SU-DHL-6 (cell line): ENCODE measurements around the gene COX4I2.

Experiments used
- H2AFZ ChIP-seq: fragments of 200-600 bp; sonication (generic); 2 replicates; pipeline ENCODE4 v1.6.1; 2014; ENCODE audit warnings: low read depth, mild to moderate bottlenecking, moderate library complexity, mixed read lengths, antibody characterized with exemption, low read length; ENCODE audit not compliant: severe bottlenecking
- H3F3A ChIP-seq: fragments of 200-600 bp; shearing (Covaris generic); 2 replicates; pipeline ENCODE4 v1.6.0; 2016; ENCODE audit warnings: antibody characterized with exemption, mild to moderate bottlenecking; ENCODE audit not compliant: insufficient read depth
- H3K27ac ChIP-seq: fragments of 200-600 bp; sonication (generic); 2 replicates; pipeline ENCODE4 v1.5.1; 2016; ENCODE audit warnings: low read depth, mild to moderate bottlenecking, low read length, moderate library complexity, mixed read lengths
- H3K27me3 ChIP-seq: fragments of 200-600 bp; sonication (generic), shearing (Covaris generic); 2 replicates; pipeline ENCODE4 v1.6.0; 2014; ENCODE audit warnings: mild to moderate bottlenecking, low read length
- H3K36me3 ChIP-seq: fragments of 200-600 bp; sonication (generic); 2 replicates; pipeline ENCODE4 v1.6.1; 2014; ENCODE audit warnings: mild to moderate bottlenecking, low read length, mixed read lengths
- H3K4me2 ChIP-seq: fragments of 300-600, 200-600 bp; shearing (Covaris generic), sonication (generic); 2 replicates; pipeline ENCODE4 v1.6.0; 2014; ENCODE audit warnings: low read length, low read depth, mild to moderate bottlenecking; ENCODE audit not compliant: poor library complexity, severe bottlenecking
- H3K4me3 ChIP-seq: fragments of 200-600 bp; sonication (generic); 2 replicates; pipeline ENCODE4 v1.5.1; 2014; ENCODE audit warnings: antibody characterized with exemption, low read length, mild to moderate bottlenecking, mixed read lengths; ENCODE audit not compliant: insufficient read depth, poor library complexity, severe bottlenecking
- H3K79me2 ChIP-seq: fragments of 200-600 bp; sonication (generic); 2 replicates; pipeline ENCODE4 v1.6.1; 2014; ENCODE audit warnings: mild to moderate bottlenecking, low read length, moderate library complexity; ENCODE audit not compliant: insufficient read depth
- H3K9ac ChIP-seq: fragments of 200-600 bp; sonication (generic); 2 replicates; pipeline ENCODE4 v1.7.0; 2014; ENCODE audit warnings: mild to moderate bottlenecking, low read length
- H3K9me2 ChIP-seq: fragments of 200-600 bp; sonication (generic); replicated peaks from 2 replicates; pipeline ENCODE4 v1.6.1; 2014; ENCODE audit warnings: low read length; ENCODE audit not compliant: insufficient read depth
- H3K9me3 ChIP-seq: fragments of 200-600 bp; sonication (generic); 2 replicates; pipeline ENCODE4 v1.6.1; 2014; ENCODE audit warnings: low read length, mixed read lengths; ENCODE audit not compliant: insufficient read depth
- H4K20me1 ChIP-seq: fragments of 200-600 bp; sonication (generic); 2 replicates; pipeline ENCODE4 v1.6.1; 2014; ENCODE audit warnings: low read depth, mild to moderate bottlenecking, antibody characterized with exemption, low read length, moderate library complexity, mixed read lengths
- EZH2phosphoT487 ChIP-seq: fragments of 200-600 bp; sonication (generic), shearing (Covaris generic); conservative IDR thresholded peaks from 2 replicates; pipeline ENCODE4 v1.6.1; 2018; ENCODE audit warnings: mild to moderate bottlenecking, antibody characterized with exemption, low read length, moderate library complexity, mixed read lengths
- TF ChIP-seq, protein P1 (sequence below): fragments of 200-600 bp; sonication (generic); IDR thresholded peaks from one replicate; pipeline ENCODE4 v1.5.1; 2017; ENCODE audit warnings: antibody characterized with exemption, mild to moderate bottlenecking, low read length, moderate library complexity; ENCODE audit not compliant: insufficient read depth, poor library complexity, severe bottlenecking

The COX4I2 gene

DNA sequence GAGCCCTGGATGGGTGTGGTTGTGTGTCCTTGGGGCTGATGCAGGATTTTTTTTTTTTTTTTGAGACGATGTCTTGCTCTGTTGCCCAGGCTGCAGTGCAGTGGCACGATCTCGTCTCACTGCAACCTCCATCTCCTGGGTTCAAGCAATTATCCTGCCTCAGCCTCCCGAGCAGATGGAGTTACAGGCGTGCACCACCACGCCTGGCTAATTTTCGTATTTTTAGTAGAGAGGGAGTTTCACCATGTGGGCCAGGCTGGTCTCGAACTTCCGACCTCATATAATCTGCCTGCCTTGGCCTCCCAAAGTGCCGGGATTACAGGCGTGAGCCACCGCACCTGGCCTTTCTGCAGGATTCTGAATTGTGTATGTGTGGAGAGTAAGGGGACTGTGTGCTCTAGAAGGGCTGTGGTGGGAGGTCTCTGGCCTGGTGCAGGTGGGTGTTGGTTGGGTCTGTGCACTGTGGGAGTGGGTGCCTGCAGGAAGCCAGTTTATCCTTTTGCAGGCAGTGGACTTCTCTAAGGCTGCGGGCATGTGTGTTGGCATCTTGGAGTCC is 43.6 kb upstream of the COX4I2 start:
- Histone ChIP-seq H3K36me3 (no peaks in the 10 kb centered on the region), H3F3A (no peaks in the 10 kb centered on the region), H3K9me3 (no peaks in the 10 kb centered on the region), H3K9ac (no peak overlapping the region), H4K20me1 (no peaks in the 10 kb centered on the region), H3K27ac (no peak overlapping the region), H3K4me2 (no peak overlapping the region), H3K9me2 (no peaks in the 10 kb centered on the region), H3K79me2 (no peaks in the 10 kb centered on the region), H3K27me3 (no peaks in the 10 kb centered on the region), H3K4me3 (no peak overlapping the region), H2AFZ (no peak overlapping the region)
- no peak for TF ChIP-seq EZH2phosphoT487
- TF ChIP-seq, protein P1, sequence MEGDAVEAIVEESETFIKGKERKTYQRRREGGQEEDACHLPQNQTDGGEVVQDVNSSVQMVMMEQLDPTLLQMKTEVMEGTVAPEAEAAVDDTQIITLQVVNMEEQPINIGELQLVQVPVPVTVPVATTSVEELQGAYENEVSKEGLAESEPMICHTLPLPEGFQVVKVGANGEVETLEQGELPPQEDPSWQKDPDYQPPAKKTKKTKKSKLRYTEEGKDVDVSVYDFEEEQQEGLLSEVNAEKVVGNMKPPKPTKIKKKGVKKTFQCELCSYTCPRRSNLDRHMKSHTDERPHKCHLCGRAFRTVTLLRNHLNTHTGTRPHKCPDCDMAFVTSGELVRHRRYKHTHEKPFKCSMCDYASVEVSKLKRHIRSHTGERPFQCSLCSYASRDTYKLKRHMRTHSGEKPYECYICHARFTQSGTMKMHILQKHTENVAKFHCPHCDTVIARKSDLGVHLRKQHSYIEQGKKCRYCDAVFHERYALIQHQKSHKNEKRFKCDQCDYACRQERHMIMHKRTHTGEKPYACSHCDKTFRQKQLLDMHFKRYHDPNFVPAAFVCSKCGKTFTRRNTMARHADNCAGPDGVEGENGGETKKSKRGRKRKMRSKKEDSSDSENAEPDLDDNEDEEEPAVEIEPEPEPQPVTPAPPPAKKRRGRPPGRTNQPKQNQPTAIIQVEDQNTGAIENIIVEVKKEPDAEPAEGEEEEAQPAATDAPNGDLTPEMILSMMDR = no peak

- Histone ChIP-seq H3K4me2 (no peak overlapping the region), H3K79me2 (no peaks in the 10 kb centered on the region), H3K4me3 (no peak overlapping the region), H3K9me3 (no peaks in the 10 kb centered on the region), H3K9me2 (no peaks in the 10 kb centered on the region), H4K20me1 (no peaks in the 10 kb centered on the region), H3K27ac (no peak overlapping the region), H3K36me3 (no peaks in the 10 kb centered on the region), H2AFZ (no peak overlapping the region), H3K27me3 (no peaks in the 10 kb centered on the region), H3K9ac (no peak overlapping the region), H3F3A (no peaks in the 10 kb centered on the region)
- TF ChIP-seq, protein P1 = no peak
- no peak for TF ChIP-seq EZH2phosphoT487
Observed at GRCh38 chr20:31594558-31595379, 42.9 kb upstream of the COX4I2 start.

- Histone ChIP-seq H2AFZ (no peak overlapping the region), H3K36me3 (no peaks in the 10 kb centered on the region), H3K4me2 (no peak overlapping the region), H3K27me3 (no peaks in the 10 kb centered on the region), H3K27ac (no peak overlapping the region), H3F3A (no peaks in the 10 kb centered on the region), H3K79me2 (no peaks in the 10 kb centered on the region), H3K9me2 (no peaks in the 10 kb centered on the region), H3K4me3 (no peak overlapping the region), H3K9me3 (no peaks in the 10 kb centered on the region), H3K9ac (no peak overlapping the region), H4K20me1 (no peaks in the 10 kb centered on the region)
- no peak for TF ChIP-seq EZH2phosphoT487
- TF ChIP-seq, protein P1 = no peak
Observed at GRCh38 chr20:31595380-31595653, 42.4 kb upstream of the COX4I2 start.
